H1 (cell line): ENCODE results near the gene SMIM13. TPM values are rescaled to one million over a fixed set of nuclear protein-coding genes. Genes with fewer than 3 reads are reported as not detected.

Experiments
- KDM5A ChIP-seq: fragments of 200-600 bp; IDR thresholded peaks from 2 replicates; pipeline ENCODE4 v1.7.1; 2012; ENCODE audit warnings: mild to moderate bottlenecking, low read length, inconsistent platforms, mixed read lengths
- SRF ChIP-seq: IDR thresholded peaks from 2 replicates; pipeline ENCODE4 v1.6.1; 2011; ENCODE audit warnings: mild to moderate bottlenecking, low read depth, low read length, moderate library complexity
- polyA plus RNA-seq, 7 experiments: library from polyadenylated mRNA; depleted of rRNA in 3 of 7; stranded (reverse) in 5 of 7; unstranded in 2 of 7; fragments of >200 nt in 5 of 7; fragments of 200-250 nt in 2 of 7; gene quantifications; 1 replicate in 5 of 7; 2 replicates in 1 of 7; 4 replicates in 1 of 7; pipeline versions ENCODE4 v1.2.1 to v1.2.3, GENCODE V29; 2011 to 2013; ENCODE audit warnings: missing spikeins in 2 of 7, mixed read lengths in 2 of 7
- total RNA-seq: library from RNA; stranded (reverse); fragmentation: NEBNext Ultra II Directional; extraction: Animal tissue kit (Norgen Biotek cat#: 25700); gene quantifications from 2 replicates; pipeline ENCODE4 v1.2.1, GENCODE V29; 2021

Gene SMIM13
- total and polyA plus RNA-seq, 2 of the 8 experiments (the other 6 are each of a cell fraction or from before 2014, with no cell fraction given): 1.7 to 10.6 TPM

- TF ChIP-seq KDM5A (no peak), SRF (no peak)
Measured at GRCh38 chr6:11097476-11097875, 3.8 kb downstream of the SMIM13 start (continued).
